Measurements from ENCODE around the gene ULK4.

ULK4 gene

DNA sequence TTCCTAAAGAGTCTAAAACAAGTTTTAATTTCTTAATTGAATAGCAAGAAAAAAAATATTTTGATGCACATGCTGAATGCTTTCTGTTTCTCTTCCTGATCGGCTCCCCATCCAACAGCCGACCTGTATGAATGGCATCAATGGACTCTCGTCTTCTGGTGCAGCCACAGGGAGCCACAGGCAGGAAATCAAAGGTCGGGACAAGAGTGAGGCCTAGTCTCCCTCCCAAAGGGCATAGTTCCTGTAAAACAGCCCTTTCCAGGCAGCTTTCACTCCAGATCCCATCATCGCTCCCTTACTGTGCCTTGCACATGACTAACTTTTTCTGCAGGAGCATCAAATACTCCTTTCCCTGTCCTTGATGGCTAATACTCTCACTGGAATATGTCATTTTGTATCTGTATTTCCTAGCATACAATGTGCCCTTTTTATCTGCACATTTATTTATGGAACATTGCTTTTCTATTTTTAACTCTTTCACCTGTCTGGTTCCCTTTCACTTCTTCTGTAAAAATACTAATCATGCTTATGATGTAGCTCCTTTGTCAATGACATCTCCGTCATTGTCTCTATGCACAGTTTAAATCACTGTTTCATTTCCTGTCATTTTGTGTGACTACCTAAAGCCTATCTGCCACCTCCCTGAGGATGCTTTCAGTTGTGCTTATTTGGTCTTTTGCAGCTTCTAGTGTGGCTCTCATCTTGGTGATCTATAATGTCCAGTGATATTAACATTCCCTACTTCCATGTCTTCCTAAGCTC lies 436.4 kb downstream of the ULK4 start:
- no peak overlapping the region for H3K27ac ChIP-seq
- TF ChIP-seq, protein P1, sequence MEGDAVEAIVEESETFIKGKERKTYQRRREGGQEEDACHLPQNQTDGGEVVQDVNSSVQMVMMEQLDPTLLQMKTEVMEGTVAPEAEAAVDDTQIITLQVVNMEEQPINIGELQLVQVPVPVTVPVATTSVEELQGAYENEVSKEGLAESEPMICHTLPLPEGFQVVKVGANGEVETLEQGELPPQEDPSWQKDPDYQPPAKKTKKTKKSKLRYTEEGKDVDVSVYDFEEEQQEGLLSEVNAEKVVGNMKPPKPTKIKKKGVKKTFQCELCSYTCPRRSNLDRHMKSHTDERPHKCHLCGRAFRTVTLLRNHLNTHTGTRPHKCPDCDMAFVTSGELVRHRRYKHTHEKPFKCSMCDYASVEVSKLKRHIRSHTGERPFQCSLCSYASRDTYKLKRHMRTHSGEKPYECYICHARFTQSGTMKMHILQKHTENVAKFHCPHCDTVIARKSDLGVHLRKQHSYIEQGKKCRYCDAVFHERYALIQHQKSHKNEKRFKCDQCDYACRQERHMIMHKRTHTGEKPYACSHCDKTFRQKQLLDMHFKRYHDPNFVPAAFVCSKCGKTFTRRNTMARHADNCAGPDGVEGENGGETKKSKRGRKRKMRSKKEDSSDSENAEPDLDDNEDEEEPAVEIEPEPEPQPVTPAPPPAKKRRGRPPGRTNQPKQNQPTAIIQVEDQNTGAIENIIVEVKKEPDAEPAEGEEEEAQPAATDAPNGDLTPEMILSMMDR (conservative IDR thresholded peaks at IDR 0.05): no peak

DNA sequence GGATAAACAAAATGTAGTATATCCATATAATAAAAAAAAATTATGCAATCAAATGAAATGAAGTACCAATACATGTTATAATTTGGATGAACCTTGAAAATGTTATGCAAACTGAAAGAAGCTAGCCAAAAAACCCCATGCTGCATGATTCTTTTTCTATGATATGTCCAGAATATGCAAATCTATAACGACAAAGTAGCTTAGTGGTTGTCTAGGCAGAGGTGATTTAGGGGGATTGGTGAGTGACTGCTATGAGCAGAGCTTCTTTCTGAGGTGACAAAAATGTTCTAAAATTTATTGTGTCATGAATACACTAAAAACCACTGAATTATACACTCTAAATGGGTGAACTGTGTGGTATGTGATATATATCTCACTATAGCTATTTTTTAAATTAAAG lies 438.0 kb downstream of the ULK4 start:
- TF ChIP-seq, protein P1 (conservative IDR thresholded peaks at IDR 0.05): no peak
- no peak overlapping the region for H3K27ac ChIP-seq

DNA sequence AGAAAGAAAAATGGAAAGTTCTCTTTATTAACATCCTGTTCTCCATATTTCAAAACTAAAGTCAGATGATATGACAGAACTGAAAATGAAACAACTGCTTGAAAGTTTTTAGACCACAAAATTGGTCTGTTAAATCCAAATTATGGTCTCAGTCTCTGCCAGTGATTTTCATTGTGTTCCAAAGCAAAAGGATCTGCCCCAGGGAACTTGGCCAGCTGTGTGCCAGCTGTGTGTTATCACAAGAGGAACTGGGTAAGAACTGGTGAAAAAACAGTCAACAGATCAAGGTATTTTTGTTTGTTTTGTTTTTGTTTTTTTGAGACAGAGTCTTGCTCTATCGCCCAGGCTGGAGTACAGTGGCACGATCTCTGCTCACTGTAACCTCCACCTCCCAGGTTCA lies 439.3 kb downstream of the ULK4 start:
- no peak overlapping the region for H3K27ac ChIP-seq
- TF ChIP-seq, protein P1 (conservative IDR thresholded peaks at IDR 0.05): no peak

DNA sequence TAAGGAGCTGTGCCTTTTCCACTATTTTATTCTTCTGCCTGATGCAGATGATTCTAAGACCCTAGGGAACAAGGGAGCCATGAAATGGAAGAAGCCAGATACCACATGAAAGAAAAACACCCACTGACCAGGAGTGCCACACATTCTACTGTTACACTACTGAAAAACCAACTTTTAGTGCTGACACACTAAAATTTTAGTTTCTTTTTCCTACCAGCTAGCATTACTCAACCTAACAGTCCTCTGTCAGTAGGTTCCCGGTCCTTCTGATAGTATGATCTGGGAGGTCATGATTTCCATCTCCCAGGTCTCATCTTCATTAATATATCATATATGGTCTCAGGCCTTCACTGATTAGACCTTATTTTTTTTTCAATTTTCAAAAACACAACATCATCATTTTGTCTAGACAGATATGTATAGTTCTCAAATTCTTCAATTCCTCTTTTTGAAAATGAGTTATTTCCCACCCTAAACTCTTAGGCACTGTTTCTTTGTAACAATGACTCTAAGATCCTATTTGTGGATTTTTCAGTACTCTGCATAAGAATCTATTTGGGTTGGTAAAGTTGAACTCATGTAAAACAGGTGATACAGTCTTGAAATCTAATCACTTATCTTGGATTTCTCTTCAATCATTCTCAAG lies 440.8 kb downstream of the ULK4 start:
- TF ChIP-seq, protein P1 (conservative IDR thresholded peaks at IDR 0.05): no peak
- no peak overlapping the region for H3K27ac ChIP-seq

DNA sequence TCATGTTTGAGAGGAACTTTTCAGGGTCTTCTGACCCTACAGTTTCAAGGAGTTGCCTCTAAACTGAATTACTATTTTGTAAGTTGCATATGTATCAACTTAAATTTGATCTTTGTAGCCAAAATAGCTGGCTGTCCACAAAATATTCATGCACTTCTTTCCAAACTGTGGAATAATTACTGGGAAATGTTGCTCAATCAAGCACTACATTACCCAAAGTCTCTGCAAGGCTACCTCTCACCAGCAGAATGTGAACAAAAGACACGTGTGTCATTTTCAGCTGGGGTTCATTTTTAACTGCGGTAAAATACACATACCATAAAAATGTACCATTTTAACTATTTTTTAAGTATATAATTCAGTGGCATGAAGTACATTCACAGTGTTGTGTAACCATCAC lies 442.2 kb downstream of the ULK4 start:
- TF ChIP-seq, protein P1 (conservative IDR thresholded peaks at IDR 0.05): no peak

DNA sequence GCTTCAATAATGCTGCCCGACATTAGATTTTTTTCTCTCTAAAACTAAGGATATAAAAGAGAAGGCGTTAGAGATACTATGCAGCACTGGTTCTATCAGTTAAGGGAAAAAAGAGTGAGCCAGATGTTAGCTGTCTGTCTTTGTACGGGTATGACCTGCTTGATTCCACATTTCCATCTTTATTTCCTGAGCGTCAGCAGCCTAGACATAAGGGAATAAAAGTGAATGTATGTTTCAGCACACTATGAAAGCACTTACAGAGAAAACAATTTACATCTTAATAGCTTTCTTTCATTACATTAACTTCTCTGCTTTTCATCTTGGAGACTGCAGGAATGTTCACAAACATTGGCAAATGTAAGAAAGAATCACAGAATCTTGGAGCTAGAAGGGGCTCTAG lies 443.3 kb downstream of the ULK4 start:
- no peak overlapping the region for H3K27ac ChIP-seq
- TF ChIP-seq, protein P1 (conservative IDR thresholded peaks at IDR 0.05): no peak

More for the DNA sequence above, 442.2 kb downstream of the ULK4 start:
- H3K27ac ChIP-seq: no peak overlapping the region

DNA sequence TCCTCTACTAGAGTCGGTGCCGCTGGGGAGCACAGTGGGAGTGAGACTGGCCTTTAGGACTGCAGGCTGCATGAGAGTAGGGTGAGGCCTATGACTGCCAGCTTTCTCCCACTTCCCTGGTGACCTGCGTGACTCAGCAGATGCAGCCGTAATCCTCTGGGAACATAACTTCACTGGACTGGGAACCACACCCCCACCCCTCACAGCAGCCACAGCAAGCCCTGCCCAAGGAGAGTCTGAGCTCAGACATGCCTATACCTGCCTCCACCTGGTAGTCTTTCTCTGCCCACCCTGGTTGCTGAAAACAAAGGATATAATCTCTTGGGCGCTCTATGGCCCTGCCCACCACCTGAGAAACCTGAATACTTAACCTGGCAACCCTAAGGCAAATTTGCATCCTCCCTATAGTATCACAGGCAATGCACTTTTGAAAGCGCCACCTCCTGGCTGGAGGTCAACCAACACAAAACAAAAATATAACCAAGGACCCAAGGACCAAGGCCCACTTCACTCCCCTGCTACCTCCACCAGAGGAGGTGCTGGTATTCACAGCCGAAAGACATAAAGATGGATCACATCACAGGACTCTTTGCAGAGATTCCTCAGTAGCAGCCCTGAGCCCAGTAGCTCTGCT lies 453.7 kb downstream of the ULK4 start:
- TF ChIP-seq, protein P1 (conservative IDR thresholded peaks at IDR 0.05): no peak
- no peak overlapping the region for H3K27ac ChIP-seq

Data from VCaP (cell line).